Choroid plexus epithelial cell (primary cell): ENCODE data around the gene PEX5.

Experiments
- DNase-seq: peaks from one replicate; pipeline ENCODE4 v3.0.0-alpha.2; 2010; ENCODE audit warnings: low read depth
- H3K4me3 ChIP-seq: 2 replicates; pipeline ENCODE4 v1.5.1; 2011; ENCODE audit warnings: low read depth, mild to moderate bottlenecking, control low read depth, low read length, moderate library complexity
- CTCF ChIP-seq: conservative IDR thresholded peaks from 2 replicates; pipeline ENCODE4 v1.5.1; 2011; ENCODE audit warnings: low read depth, mild to moderate bottlenecking, control low read depth, inconsistent platforms, low read length, moderate library complexity

Gene PEX5

GRCh38 chr12:7145671-7146070, 43.8 kb upstream of the PEX5 start:
- TF ChIP-seq CTCF, result no peak
- no peak for DNase-seq
- H3K4me3 ChIP-seq, result no peak overlapping the region

GRCh38 chr12:7146228-7146627, 43.3 kb upstream of the PEX5 start:
- no peak for TF ChIP-seq CTCF
- DNase-seq, result no peak
- no peak overlapping the region for H3K4me3 ChIP-seq

DNA sequence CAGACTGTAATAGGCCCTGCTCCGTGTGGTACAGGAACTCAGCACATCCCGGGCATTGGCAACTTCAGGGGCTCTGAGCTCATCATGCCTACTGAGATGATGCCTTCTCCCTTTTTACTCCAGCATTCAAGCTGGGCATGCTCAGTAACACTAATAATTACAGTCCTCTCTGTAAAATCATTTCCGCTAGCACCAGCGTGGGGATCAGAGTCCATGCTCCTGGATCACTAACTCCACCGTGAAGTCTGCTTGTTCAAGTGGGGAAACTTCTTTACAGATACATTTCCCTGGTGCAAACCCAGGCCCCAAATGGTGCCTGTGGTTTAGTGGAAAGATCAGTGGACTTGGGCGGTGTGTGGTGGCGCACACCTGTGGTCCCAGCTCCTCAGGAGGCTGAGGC, 42.6 kb upstream of the PEX5 start:
- no peak overlapping the region for H3K4me3 ChIP-seq
- TF ChIP-seq CTCF, result no peak
- DNase-seq, result no peak

GRCh38 chr12:7150356-7150755, 39.1 kb upstream of the PEX5 start:
- DNase-seq, result no peak
- no peak for TF ChIP-seq CTCF
- no peak overlapping the region for H3K4me3 ChIP-seq

GRCh38 chr12:7150841-7151240, 38.6 kb upstream of the PEX5 start:
- no peak overlapping the region for H3K4me3 ChIP-seq
- no peak for TF ChIP-seq CTCF
- DNase-seq, result no peak

DNA sequence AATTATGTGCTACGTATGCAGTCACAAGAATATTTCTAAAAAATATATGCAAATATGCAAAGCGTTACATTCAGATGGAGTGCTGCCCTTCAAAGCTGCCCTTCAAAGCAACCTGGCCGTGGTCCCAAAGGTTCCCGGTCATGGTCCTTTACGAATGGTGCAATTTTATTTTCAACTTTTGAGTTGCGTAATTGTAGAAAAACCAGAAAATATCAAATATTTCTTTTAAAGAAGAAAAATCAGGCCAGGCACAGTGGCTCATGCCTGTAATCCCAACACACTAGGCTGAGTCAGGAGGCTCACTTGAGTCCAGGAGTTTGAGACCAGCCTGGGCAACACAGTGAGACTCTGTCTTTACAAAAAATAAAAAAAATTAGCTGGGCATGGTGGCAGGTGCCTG, 38.0 kb upstream of the PEX5 start:
- no peak for DNase-seq
- no peak for TF ChIP-seq CTCF
- no peak overlapping the region for H3K4me3 ChIP-seq

GRCh38 chr12:7152818-7153217, 36.7 kb upstream of the PEX5 start:
- DNase-seq, result no peak
- no peak for TF ChIP-seq CTCF
- H3K4me3 ChIP-seq, result no peak overlapping the region
